K562 (cell line): Measurements from ENCODE around the gene SMARCB1. TPM values are rescaled to one million over a fixed set of nuclear protein-coding genes. Genes with fewer than 3 reads are reported as not detected.

Experiments
- ATAC-seq: fragments of 200-7000 bp; cut with Tn5 transposase; 3 replicates; pipeline ENCODE4 v1.9.1; 2020; ENCODE audit warnings: moderate library complexity
- BruUV-seq: library from RNA; stranded (reverse); fragments of 400-500 nt; replicated peaks from 2 replicates; lab custom pipeline; 2021; lab: Mats Ljungman, UMichigan
- CTCF ChIA-PET: fragments of 300-600 bp; formaldehyde crosslinking; extraction: SDS; loops from one replicate; lab custom pipeline; 2021; ENCODE audit warnings: low intra/inter-chr PET ratio; lab: Yijun Ruan, JAX
- POLR2A ChIA-PET: fragments of 300-600, 350-650 bp; sonication (Branson Sonifier 250); formaldehyde crosslinking; extraction: SDS; loops from one replicate; lab custom pipeline; 2021; ENCODE audit warnings: antibody characterized with exemption, inconsistent platforms; lab: Yijun Ruan, JAX
- DNase-seq, 4 experiments: peaks; one replicate each; pipeline versions ENCODE4 v3.0.0 to v3.0.0-alpha.2; 2011 to 2018; ENCODE audit warnings: low spot score in 3 of 4, mixed read lengths in 3 of 4; ENCODE audit errors: extremely low read depth in 1 of 4
- FAIRE-seq: peaks from 2 replicates; lab custom pipeline; 2011; peaks lifted over from hg19 to GRCh38; lab: Jason Lieb, UNC
- H2AFZ ChIP-seq: 2 replicates; pipeline ENCODE4 v1.6.0; 2011; ENCODE audit warnings: low read depth, low read length, control low read depth, inconsistent platforms
- H3K27ac ChIP-seq: fragments of 200-600 bp; 3 replicates; pipeline ENCODE4 v1.8.0; 2011; ENCODE audit warnings: low read depth, mild to moderate bottlenecking, control low read depth, inconsistent platforms, low read length, moderate library complexity, mixed read lengths; ENCODE audit errors: extremely low read depth
- H3K27me3 ChIP-seq, 2 experiments: fragments of 300-600 bp in 1 of 2; 2 replicates in 1 of 2; 3 replicates in 1 of 2; pipeline versions ENCODE4 v1.6.0 to v1.8.0; 2011; ENCODE audit warnings: inconsistent platforms in 2 of 2, low read length in 2 of 2, mild to moderate bottlenecking in 1 of 2, mixed read lengths in 1 of 2, moderate library complexity in 1 of 2; ENCODE audit not compliant: control insufficient read depth in 2 of 2, insufficient read depth in 2 of 2
- H3K36me3 ChIP-seq: fragments of 300-600 bp; 3 replicates; pipeline ENCODE4 v1.8.0; 2011; ENCODE audit warnings: mild to moderate bottlenecking, low read length, inconsistent platforms; ENCODE audit not compliant: control insufficient read depth, insufficient read depth
- H3K4me1 ChIP-seq, 2 experiments: fragments of 200-600 bp in 1 of 2; replicated peaks in 1 of 2; 2 replicates in 1 of 2; 3 replicates in 1 of 2; pipeline versions ENCODE4 v1.5.1 to v1.8.0; 2011; ENCODE audit warnings: inconsistent platforms in 2 of 2, low read length in 2 of 2, mild to moderate bottlenecking in 1 of 2, mixed read lengths in 1 of 2, moderate library complexity in 1 of 2; ENCODE audit not compliant: control insufficient read depth in 2 of 2, insufficient read depth in 2 of 2
- H3K4me2 ChIP-seq: 2 replicates; pipeline ENCODE4 v1.6.1; 2011; ENCODE audit warnings: low read length, control low read depth, inconsistent platforms, mixed read lengths; ENCODE audit not compliant: insufficient read depth
- H3K4me3 ChIP-seq: fragments of 200-600 bp; sonication (generic), shearing (Covaris generic); 2 replicates; pipeline ENCODE4 v1.5.1; 2016; ENCODE audit warnings: control low read depth, inconsistent platforms
- H3K79me2 ChIP-seq: fragments of 200-600 bp; 3 replicates; pipeline ENCODE4 v1.8.0; 2011; ENCODE audit warnings: low read length, inconsistent platforms; ENCODE audit not compliant: control insufficient read depth, insufficient read depth
- H3K9ac ChIP-seq, 2 experiments: 2 replicates each; pipeline versions ENCODE4 v1.6.0 to v1.6.1; 2011; ENCODE audit warnings: low read depth in 2 of 2, low read length in 2 of 2, control low read depth in 1 of 2, inconsistent platforms in 1 of 2, mild to moderate bottlenecking in 1 of 2, mixed read lengths in 1 of 2; ENCODE audit not compliant: insufficient read depth in 1 of 2
- H3K9me1 ChIP-seq: one replicate; pipeline ENCODE4 v1.6.0; 2011; ENCODE audit warnings: inconsistent platforms, mild to moderate bottlenecking, low read length, moderate library complexity; ENCODE audit not compliant: control insufficient read depth, insufficient read depth
- H3K9me3 ChIP-seq: replicated peaks from 2 replicates; pipeline ENCODE4 v1.5.1; 2011; ENCODE audit warnings: low read depth, low read length, inconsistent platforms; ENCODE audit not compliant: control insufficient read depth, insufficient read depth
- H4K20me1 ChIP-seq: replicated peaks from 2 replicates; pipeline ENCODE4 v1.6.1; 2011; ENCODE audit warnings: low read length, inconsistent platforms, mixed read lengths; ENCODE audit not compliant: control insufficient read depth, insufficient read depth
- ELF4 ChIP-seq: fragments of 450-650 bp; formaldehyde crosslinking; IDR thresholded peaks from 2 replicates; pipeline ENCODE4 v1.4.0; 2022; ENCODE audit warnings: missing genetic modification characterization
- GTF2A2 ChIP-seq: IDR thresholded peaks from 2 replicates; pipeline ENCODE4 v1.6.1; 2016; ENCODE audit warnings: mild to moderate bottlenecking, missing genetic modification characterization, missing compliant biosample characterization
- HSF4 ChIP-seq: fragments of 250-450 bp; sonication (Bioruptor Pico); IDR thresholded peaks from 2 replicates; pipeline ENCODE4 v2.1.2; 2022; ENCODE audit warnings: mild to moderate bottlenecking, moderate library complexity, borderline replicate concordance
- KLF10 ChIP-seq: fragments of 250-450 bp; sonication (Bioruptor Pico); IDR thresholded peaks from 2 replicates; pipeline ENCODE4 v1.6.1; 2021; ENCODE audit warnings: matching md5 sums
- MAX ChIP-seq: sonication (generic); formaldehyde crosslinking; IDR thresholded peaks from 2 replicates; pipeline ENCODE4 v1.9.0; 2022; ENCODE audit warnings: mild to moderate bottlenecking, missing genetic modification reagents
- MTA3 ChIP-seq: fragments of 450-650 bp; formaldehyde crosslinking; IDR thresholded peaks from 2 replicates; pipeline ENCODE4 v1.6.1; 2017; ENCODE audit warnings: mild to moderate bottlenecking, borderline replicate concordance
- PBX2 ChIP-seq, 2 experiments: IDR thresholded peaks in 1 of 2; conservative IDR thresholded peaks in 1 of 2; 2 replicates each; pipeline ENCODE4 v1.6.1; 2016; ENCODE audit warnings: low read depth in 2 of 2, mild to moderate bottlenecking in 1 of 2, missing compliant biosample characterization in 1 of 2, missing genetic modification characterization in 1 of 2, moderate library complexity in 1 of 2
- RERE ChIP-seq: sonication (generic); formaldehyde crosslinking; IDR thresholded peaks from 2 replicates; pipeline ENCODE4 v1.8.0; 2023; ENCODE audit warnings: missing genetic modification reagents, mild to moderate bottlenecking, borderline replicate concordance
- ZBED1 ChIP-seq: IDR thresholded peaks from 2 replicates; pipeline ENCODE4 v1.6.1; 2014
- ZNF668 ChIP-seq: fragments of 250-450 bp; sonication (Bioruptor Pico); IDR thresholded peaks from 2 replicates; pipeline ENCODE4 v1.8.0; 2022; ENCODE audit warnings: mild to moderate bottlenecking, inconsistent platforms
- ZNF707 ChIP-seq: fragments of 250-450 bp; sonication (Bioruptor Pico); conservative IDR thresholded peaks from 2 replicates; pipeline ENCODE4 v1.8.0; 2022; ENCODE audit warnings: inconsistent platforms, mild to moderate bottlenecking, moderate library complexity
- WGBS: fragments of 100-300 bp; shearing (Covaris generic); methylation state at CpG from one replicate; pipeline ENCODE4 v1.1.6; 2016; ENCODE audit warnings: low coverage, mixed read lengths; ENCODE audit not compliant: insufficient coverage; ENCODE audit errors: missing lambda C conversion rate; 5-methylcytosine and 5-hydroxymethylcytosine counted together
- in situ Hi-C: fragments of 300-500 bp; cut with MboI; formaldehyde crosslinking; loops from 4 replicates; pipeline ENCODE4 v1.15.0; 2018; ENCODE audit warnings: inconsistent platforms, mixed read lengths
- intact Hi-C: fragments of 100-400 bp; cut with micrococcal nuclease; formaldehyde crosslinking; loops from 2 replicates; pipeline ENCODE4 v1.14.2; 2022
- polyA plus RNA-seq, 8 experiments: library from polyadenylated mRNA; depleted of rRNA in 4 of 8; stranded (reverse) in 5 of 8; unstranded in 3 of 8; fragments of >200 nt; fragmentation: Nextera tagmentation in 2 of 8; fragmentation: Illumina TruSeq in 1 of 8; extraction: Ambion mirVana in 2 of 8; extraction: Trizol in 1 of 8; gene quantifications; 2 replicates each; pipeline versions ENCODE4 v1.2.1 to v1.2.3, GENCODE V29; 2011 to 2014; ENCODE audit warnings: inconsistent platforms in 1 of 8, missing spikeins in 1 of 8
- total RNA-seq, 7 experiments: library from RNA; depleted of rRNA in 6 of 7; stranded (reverse); fragments of >200 nt in 6 of 7; fragmentation: Illumina TruSeq in 2 of 7; extraction: Trizol in 2 of 7; gene quantifications; 2 replicates each; pipeline versions ENCODE4 v1.2.1 to v1.2.3, GENCODE V29; 2011 to 2021; ENCODE audit warnings: low replicate concordance in 1 of 7
- TF ChIP-seq, protein P1 (sequence below): sonication (generic); formaldehyde crosslinking; IDR thresholded peaks from 2 replicates; pipeline ENCODE4 v1.8.1; 2023; ENCODE audit warnings: mild to moderate bottlenecking, missing genetic modification reagents

The SMARCB1 gene
- total and polyA plus RNA-seq, 9 of the 15 experiments (the other 6 are each of a cell fraction or from before 2014, with no cell fraction given) = 1.2 to 113 (median 65.4) TPM

GRCh38 chr22:23875801-23876200 lies 89.0 kb downstream of the SMARCB1 start:
- FAIRE-seq = no peak
- in situ Hi-C loops (no loop called here), intact Hi-C loops (no loop called here)
- Histone ChIP-seq H3K79me2 (no peaks in the 10 kb centered on the region), H3K4me2 (no peak overlapping the region), H3K36me3 (no peaks in the 10 kb centered on the region), H3K27me3 (no peaks in the 10 kb centered on the region), H2AFZ (no peak overlapping the region), H3K4me1 (no peaks in the 10 kb centered on the region; a peak in 2 of 5 replicates), H3K4me3 (no peak overlapping the region), H3K9me3 (no peaks in the 10 kb centered on the region), H4K20me1 (no peaks in the 10 kb centered on the region), H3K27ac (no peak overlapping the region), H3K9me1 (no peaks in the 10 kb centered on the region), H3K9ac (no peak overlapping the region)
- ATAC-seq = no peak
- DNase-seq = no peak
- POLR2A ChIA-PET = no interaction called here
- no TSS peak for BruUV-seq
- 8% methylated on average over 2 of the region's 2 CpGs for WGBS
- CTCF ChIA-PET = no interaction called here
- no peak for TF ChIP-seq HSF4
- TF ChIP-seq KLF10 = no peak
- no peak for TF ChIP-seq ZNF668 (CRISPR knock-in tag)
- TF ChIP-seq, protein P1, sequence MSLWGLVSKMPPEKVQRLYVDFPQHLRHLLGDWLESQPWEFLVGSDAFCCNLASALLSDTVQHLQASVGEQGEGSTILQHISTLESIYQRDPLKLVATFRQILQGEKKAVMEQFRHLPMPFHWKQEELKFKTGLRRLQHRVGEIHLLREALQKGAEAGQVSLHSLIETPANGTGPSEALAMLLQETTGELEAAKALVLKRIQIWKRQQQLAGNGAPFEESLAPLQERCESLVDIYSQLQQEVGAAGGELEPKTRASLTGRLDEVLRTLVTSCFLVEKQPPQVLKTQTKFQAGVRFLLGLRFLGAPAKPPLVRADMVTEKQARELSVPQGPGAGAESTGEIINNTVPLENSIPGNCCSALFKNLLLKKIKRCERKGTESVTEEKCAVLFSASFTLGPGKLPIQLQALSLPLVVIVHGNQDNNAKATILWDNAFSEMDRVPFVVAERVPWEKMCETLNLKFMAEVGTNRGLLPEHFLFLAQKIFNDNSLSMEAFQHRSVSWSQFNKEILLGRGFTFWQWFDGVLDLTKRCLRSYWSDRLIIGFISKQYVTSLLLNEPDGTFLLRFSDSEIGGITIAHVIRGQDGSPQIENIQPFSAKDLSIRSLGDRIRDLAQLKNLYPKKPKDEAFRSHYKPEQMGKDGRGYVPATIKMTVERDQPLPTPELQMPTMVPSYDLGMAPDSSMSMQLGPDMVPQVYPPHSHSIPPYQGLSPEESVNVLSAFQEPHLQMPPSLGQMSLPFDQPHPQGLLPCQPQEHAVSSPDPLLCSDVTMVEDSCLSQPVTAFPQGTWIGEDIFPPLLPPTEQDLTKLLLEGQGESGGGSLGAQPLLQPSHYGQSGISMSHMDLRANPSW (CRISPR knock-in tag) = no peak
- TF ChIP-seq RERE (CRISPR knock-in tag) = no peak
- TF ChIP-seq MTA3 = no peak
- TF ChIP-seq ELF4 (CRISPR knock-in tag) = no peak
- TF ChIP-seq ZNF707 (CRISPR knock-in tag) = no peak
- no peak for TF ChIP-seq GTF2A2
- TF ChIP-seq MAX = no peak
- TF ChIP-seq PBX2 (CRISPR knock-in tag; IDR thresholded peaks at IDR 0.05; ENCODE audit: low read depth) = no peak
- TF ChIP-seq PBX2 (tag; conservative IDR thresholded peaks at IDR 0.05; ENCODE audit: low read depth) = no peak
- no peak for TF ChIP-seq ZBED1
